NCI-H2107 treated with DMSO at 0.1 percent for 48 hours (cell line): ENCODE measurements around the gene DNAAF5.
"Not testable (repeated sequence)": the region's sequence is repeated elsewhere in the genome, so short reads cannot be mapped to it uniquely, and the experiment has no call there.

Source experiments
- DNase-seq: peaks from one replicate; lab custom pipeline; 2025; ENCODE audit not compliant: unreplicated experiment; lab: John Stamatoyannopoulos, UW

Gene DNAAF5

DNA sequence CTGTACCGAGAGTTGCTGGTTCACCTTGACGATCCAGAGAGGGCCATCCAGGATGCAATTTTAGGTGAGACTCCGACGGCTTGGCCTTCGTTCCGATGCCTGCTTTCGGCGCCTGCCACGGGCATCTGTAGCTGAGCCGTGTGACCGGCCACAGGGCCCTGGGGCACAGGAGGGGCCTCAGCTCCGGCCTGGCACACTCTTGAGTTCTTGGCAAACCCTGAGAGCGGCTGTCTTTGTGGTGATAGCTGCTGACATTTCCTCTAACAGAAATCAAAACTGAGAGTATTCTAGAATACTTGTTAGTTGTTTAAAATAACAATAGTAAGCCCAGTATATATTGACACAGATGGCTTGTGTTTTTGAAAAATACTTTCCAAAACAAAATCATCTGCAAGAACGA lies 53.6 kb downstream of the DNAAF5 start:
- no peak for DNase-seq

DNA sequence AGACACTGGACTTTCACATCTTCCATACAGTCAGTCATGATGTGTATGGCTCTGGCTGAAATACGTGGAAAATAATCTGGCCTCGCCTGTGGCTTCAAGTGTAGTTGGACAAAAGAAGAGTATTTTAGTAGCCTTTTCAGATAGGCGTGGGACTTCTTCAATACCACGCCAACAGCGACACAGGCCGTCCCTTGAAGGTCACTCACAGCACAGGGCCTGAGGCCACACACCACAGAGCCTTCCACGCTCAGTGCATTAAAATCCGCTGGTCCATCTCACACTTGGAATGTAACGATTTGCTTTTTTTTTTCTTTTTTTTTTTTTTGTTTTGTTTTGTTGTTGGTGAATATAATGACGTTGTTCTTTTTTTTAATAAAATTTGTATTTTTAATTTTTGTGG lies 54.0 kb downstream of the DNAAF5 start:
- DNase-seq, result no peak

DNA sequence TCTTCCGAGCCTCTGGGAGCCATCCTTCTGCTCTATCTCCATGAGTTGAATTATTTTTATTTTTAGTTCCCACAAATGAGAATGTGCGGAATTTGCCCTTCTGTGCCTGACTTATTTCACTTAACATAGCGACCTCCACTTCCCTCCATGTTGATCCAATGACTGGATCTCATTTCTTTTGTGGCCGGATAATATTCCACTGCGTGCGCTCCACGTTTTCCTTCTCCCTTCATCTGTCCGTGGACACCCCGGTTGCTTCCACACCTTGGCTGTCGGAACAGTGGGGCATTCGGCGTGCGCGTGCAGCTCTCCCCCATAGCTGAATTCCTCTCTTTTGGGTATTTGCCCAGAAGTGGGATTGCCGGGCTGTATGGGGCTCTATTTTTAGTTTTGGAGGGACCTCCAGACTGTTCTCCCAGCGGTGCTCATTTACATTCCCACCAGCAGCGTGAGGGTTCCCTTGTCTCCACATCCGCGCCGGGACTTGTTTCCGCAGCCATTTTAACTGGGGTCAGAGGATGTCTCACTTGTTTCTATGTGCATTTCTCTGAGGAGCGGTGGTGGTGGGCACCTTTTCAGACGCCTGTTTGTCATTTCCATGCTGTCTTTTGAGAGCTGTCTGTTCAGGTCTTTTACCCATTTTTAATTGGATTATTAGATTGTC lies 54.8 kb downstream of the DNAAF5 start:
- DNase-seq, result no peak

DNA sequence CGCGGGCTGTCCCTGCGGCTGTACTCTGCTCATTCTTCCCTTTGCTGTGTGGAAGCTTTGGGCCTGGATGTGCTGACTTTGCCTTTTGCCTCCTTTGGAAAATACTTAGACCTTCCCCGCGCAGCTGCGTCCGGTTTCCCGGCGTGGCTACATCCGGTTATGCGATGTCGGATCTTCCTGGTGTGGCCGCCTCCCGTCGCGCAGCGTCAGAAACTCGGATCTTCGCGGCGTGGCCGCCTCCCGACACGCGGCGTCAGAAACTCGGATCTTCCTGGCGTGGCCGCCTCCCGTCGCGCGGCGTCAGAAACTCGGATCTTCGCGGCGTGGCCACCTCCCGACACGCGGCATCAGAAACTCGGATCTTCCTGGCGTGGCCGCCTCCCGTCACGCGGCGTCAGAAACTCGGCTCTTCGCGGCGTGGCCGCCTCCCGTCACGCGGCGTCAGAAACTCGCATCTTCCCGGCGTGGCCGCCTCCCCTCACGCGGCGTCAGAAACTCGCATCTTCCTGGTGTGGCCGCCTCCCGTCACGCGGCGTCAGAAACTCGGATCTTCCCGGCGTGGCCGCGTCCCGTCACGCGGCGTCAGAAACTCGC lies 55.5 kb downstream of the DNAAF5 start:
- no peak for DNase-seq

DNA sequence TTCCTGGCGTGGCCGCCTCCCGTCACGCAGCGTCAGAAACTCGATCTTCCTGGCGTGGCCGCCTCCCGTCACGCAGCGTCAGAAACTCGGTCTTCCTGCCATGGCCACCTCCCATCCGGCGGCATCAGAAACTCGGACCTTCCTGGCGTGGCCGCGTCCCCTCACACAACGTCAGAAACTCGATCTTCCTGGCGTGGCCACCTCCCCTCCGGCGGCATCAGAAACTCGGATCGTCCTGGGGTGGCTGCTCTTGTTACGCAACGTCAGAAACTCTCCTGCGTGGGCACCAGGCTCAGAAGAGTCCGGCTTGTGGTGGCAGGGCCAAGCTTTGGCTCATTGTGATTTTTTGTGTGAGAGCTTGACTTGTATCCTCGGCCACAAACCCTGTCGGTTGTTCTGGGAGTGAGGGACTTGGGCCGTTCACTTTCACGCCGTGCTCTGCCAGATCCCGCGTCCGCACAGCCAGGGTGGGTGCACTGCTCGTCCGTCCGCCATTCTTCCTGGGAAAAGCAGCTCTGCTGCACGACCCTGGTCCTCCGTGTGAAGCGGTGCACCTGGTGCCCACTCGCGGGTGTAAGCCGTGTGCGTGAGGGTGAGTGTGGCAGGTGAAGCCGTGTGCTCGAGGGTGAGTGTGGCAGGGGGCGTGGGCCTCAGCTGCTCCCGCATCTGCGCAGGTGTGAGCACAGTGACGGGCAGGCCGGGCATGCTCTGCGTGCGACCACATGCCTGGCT lies 56.4 kb downstream of the DNAAF5 start:
- DNase-seq, result no peak

DNA sequence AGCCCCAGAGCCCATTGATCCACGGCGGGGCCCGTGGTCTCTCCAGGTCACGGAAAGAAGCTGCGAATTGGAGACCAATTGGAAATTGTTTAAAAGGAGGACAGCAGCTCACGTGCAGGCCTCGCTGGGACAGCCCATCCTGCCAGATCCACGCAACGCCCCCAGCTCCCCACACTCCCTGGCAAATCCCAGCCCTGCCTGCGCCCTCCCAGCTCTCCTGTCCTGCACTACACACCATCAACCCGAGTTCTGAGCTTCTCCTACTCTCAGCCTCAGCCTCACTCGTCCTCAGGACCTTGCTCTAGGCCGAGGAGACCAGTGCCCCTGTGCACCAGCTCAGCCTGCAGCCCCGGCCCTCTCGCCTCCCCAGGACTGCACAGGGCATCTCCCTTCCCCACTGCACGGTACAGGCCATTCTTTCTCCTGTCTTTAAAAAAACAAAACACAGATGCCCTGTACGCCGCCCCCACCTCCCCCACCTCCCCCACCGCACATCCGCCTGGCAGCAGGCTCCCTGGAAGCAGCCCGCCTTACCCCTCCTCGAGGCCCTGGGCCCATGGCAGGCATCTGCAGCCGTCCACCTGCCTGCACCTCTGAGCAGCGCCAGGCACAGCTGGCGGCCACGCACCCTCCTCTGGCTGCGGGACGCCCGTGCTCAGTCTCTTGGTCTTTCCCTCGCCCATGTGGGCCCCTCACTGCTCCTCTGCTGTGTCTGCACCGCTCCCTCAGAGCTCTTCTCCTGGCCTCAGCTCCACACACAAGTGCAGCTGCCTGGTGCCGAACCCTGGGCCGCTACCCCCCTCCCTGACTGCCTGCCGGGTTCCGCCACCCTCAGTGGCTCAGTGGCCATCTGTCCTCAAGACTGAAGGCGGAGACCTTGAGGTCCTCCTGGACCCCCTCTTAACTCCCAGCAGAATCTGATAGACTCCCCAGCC lies 57.3 kb downstream of the DNAAF5 start:
- no peak for DNase-seq

DNA sequence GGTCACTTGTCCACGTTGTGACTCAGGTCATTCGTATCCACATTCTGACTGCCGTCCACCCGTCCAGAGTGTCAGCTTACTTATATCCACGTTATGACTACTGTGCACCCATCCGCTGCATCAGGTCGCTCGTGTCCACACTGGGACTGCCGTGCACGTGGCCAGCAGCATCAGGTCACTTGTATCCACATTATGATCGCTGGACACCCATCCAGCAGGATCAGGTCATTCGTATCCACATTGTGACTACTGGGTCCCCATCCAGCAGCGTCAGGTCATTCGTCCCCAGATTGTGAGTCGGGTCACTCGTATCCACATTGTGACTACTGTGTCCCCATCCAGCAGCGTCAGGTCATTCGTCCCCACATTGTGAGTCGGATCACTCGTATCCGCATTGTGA lies 58.5 kb downstream of the DNAAF5 start:
- no peak for DNase-seq

DNA sequence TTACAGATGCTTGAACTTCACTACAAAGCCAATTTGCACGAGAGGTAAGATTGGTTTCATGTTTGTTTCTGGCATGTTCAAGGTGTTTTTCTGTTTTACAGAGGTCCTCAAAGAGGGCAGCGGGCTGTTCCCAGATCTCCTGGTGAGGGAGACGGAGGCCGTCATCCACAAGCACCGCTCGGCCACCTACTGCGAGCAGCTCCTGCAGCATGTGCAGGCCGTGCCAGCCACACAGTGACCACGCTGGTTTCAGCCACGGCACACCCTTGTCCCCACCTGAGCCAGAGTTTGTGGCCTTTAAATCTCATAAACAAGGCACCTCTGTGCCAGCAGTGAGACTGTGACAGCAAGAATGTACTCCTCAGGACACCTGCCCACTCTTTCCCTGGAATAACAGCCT lies 58.9 kb downstream of the DNAAF5 start:
- DNase-seq, result no peak

DNA sequence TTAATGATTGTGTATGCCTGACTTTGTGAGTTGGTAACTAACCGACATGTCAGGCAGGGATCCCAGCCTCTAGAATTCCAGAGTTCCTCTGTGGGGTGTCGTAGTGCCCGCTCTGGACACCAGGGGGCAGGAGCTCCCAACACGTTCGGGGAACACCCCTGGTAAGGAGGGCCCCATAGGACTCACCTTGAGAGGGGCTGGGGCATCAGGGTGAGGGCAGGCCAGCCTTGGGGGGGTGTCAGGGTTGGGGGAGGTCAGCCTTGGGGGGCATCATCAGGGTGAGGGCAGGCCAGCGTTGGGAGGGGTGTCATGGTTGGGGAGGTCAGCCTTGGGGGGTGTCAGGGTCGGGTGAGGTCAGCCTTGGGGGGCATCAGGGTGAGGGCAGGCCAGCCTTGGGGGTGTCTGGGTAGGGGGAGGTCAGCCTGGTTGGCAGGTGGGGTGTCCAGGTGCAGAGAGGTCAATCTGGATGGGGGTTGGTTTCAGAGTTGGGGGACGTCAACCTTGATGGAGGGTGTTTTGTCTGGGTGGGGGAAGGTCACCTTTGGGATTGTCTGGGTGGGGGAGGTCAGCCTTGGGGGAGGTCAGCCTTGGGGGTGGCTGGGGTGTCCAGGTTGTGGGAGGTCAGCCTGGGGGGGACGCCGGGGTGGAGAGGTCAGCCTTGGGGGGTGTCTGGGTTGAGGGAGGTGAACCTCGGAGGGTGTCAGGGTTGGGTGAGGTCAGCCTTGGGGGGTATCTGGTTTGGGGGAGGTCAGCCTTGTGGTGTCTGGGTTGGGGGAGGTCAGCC lies 60.2 kb downstream of the DNAAF5 start:
- DNase-seq, result no peak

DNA sequence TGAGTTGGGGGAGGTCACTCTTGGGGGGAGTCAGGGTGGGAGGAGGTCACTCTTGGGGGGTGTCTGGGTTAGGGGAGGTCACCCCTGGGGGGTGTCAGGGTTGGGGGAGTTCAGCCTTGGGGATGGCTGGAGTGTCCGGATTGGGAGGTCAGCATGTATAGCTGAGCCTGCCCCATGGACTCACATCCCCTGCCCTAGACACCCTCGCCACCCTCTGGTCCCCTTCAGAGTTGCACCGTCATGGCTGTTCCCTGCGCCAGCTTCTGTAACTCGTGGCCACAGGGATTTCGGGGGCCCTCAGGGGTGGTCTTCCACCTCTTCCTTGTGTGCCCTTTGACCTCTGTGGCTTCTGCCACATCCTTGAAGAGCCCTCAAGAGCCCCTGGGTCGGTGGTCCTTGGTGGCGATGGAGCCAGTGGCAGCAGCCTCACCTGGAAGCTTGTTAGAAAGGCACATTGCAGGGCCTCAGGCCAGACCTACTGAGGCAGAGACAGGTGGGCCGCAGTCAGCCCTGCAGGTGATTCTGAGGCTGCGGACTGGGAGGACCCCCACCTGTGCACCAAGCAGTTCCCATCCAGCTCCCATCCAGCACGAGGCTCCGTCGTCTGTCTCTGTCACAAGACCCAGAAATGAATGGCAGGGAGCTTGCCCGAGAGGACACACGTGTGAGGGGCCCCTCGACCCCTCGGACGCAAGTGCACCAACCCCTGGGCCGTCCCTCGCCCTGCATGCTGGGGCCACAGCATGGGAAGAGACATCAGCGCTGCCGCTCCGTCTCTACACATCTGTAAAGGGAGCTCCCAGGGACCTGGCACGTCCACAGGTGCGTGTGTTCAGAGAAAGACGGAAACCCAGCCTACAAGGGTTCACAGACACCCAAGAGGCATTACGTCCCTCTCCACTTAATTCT lies 61.1 kb downstream of the DNAAF5 start:
- no peak for DNase-seq

DNA sequence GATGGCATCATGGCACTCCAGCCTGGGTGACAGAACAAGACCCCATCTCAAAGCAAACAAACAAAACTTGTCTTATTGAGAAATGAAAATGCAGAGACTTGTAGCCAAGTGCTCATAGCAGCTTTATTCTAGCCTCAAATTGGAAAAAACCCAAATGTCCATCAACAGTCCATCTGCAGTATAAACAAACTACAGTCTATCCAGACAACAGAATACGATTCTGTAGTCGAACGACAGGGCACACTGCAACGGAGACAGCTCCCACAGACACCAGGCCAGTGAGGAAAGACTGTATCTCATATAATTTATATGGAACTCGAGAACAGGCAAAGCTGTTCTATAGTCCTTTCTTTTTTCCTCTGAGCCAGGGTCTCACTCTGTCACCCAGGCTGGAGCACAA lies 65.0 kb downstream of the DNAAF5 start:
- no peak for DNase-seq

DNA sequence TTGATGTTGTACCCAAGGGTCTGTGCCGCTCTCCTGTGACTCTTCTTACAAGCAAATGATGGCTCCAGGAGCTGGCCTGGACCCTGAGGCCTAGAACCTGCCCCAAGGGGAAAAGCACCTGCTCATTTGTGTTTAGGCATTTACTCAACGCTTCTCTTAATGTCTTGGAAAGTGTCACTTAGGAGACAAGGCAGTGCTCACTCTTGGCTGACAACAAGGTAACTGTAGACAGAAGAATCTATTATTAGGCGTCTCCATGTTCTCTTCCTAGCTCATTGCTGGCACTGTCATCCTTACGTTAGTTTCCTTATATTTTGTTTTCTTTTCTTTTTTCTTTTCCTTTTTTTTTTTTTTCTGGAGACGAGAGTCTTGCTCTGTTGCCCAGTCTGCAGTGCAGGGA lies 67.7 kb downstream of the DNAAF5 start:
- no peak for DNase-seq

DNA sequence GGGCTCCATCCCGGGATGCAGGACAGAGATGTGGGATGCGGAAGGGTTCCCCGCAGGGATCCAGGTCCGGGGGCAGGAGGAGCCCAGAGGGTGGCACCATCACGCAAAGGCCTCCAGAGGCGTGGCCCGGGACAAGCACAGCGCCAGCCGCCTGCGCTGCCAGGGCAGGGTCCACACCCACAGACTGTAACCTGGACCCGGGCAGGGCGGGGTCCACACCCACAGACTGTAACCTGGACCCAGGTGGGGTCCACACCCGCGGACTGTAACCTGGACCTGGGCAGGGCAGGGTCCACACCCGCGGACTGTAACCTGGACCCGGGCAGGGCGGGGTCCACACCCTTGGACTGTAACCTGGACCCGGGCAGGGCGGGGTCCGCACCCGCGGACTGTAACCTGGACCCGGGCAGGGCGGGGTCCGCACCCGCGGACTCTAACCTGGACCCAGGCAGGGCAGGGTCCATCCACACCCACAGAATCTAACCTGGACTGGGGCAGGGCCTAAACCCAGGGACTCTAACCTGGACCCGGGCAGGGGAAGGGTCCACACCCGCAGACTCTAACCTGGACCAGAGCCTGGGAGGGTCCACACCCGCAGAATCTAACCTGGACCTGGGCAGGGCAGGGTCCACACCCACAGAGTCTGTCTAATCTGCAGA lies 68.3 kb downstream of the DNAAF5 start:
- DNase-seq, result no peak

DNA sequence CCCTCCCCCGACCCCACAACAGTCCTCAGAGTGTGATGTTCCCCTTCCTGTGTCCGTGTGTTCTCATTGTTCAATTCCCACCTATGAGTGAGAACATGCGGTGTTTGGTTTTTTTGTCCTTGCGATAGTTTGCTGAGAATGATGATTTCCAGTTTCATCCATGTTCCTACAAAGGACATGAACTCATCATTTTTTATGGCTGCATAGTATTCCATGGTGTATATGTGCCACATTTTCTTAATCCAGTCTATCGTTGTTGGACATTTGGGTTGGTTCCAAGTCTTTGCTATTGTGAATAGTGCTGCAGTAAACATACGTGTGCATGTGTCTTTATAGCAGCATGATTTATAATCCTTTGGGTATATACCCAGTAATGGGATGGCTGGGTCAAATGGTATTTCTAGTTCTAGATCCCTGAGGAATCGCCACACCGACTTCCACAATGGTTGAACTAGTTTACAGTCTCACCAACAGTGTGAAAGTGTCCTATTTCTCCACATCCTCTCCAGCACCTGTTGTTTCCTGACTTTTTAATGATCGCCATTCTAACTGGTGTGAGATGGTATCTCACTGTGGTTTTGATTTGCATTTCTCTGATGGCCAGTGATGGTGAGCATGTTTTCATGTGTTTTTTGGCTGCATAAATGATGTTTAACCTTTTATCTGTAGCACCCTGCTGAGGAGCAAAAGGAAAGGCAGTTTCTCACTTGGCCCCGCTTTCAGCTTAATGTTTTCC lies 70.1 kb downstream of the DNAAF5 start:
- not testable (repeated sequence) for DNase-seq

DNA sequence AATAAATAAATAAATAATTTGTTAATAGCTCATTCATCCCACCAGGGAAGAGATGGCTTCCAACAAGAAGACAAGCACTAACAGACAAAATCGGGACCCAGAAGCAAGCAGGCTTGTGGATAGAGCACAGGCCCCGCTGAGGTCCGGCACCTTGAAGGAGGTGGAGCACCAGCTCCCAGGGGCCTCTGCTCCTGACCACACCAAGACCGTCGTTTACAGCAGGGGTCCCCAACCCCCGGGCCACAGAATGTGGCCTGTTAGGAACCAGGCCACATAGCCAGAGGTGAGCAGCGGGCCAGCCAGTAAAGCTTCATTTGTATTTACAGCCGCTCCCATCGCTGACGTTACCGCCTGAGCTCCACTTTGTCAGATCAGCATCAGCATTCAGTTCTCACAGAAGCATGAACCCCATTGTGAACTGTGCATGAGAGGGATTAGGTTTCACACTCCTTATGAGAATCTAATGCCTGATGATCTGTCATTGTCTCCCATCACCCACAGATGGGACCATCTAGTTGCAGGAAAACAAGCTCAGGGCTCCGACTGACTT lies 72.5 kb downstream of the DNAAF5 start:
- no peak for DNase-seq

DNA sequence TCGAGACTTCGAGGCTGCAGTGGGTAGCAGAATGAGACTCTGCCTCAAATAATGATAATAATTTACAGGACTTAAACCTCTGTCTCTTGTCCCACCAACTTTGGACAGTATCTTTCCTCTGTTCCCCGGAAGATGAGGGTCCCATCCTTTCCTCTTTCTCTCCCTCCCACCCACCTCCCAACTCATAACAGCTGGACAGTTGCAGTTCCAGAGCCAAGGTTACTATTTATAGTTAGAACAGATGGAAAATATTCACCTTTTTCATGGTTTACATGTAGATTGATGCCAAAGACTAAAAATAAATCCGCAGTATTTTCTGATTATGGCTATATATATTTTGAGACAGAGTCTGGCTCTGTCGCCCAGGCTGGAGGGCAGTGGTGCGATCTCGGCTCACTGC lies 74.2 kb downstream of the DNAAF5 start:
- DNase-seq, result no peak

DNA sequence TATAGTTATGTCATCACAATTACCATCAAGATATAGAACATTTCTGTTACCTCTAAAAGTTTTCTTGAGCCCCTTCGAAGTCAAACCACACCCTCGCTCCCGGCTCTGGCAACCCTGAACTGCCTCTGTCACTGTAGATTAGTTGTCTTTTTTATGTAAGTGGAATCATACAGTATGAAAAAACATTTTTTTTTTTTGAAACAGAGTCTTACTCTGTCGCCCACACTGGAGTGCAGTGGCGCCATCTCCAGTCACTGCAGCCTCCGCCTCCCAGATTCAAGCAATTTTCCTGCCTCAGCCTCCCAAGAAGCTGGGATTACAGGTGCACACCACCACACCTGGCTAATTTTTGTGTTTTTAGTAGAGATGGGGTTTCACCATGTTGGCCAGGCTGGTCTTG lies 74.9 kb downstream of the DNAAF5 start:
- not testable (repeated sequence) for DNase-seq

DNA sequence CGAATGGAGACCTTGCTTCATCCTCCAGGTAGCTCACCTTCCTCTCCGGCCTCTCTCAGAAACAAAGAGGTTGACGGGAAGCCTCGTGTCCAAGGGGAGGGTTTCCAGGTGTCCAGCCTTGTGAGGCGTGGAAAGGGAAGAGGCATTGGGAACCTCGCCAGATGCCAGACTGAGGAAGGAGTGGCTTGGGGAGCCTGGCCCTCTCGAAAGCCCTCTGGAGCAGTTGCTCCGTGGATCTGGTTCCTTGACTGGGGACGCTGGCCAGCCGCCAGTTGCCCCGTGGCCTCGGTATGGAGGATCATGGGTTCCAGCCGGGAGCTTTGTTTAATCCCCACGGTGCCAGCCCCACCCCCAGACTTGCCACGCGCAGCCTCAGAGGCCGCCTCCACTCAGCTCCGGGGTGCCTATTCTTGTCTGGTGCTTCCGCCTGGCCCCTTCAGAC lies 75.5 kb downstream of the DNAAF5 start:
- peak; percentile 58 for DNase-seq
